Right ventricle myocardium inferior (tissue), 1 donor: ENCODE data around the gene NLRP1. TPM values are rescaled to one million over a fixed set of nuclear protein-coding genes. Genes with fewer than 3 reads are reported as not detected.

Source experiments
- ATAC-seq: fragments of 200-7000 bp; cut with Tn5 transposase; one replicate; pipeline ENCODE4 v1.9.1; 2020; ENCODE audit warnings: mild to moderate bottlenecking, moderate library complexity
- DNase-seq: peaks from one replicate; pipeline ENCODE4 v3.0.0; 2021; ENCODE audit errors: missing footprints
- intact Hi-C: fragments of 100-400 bp; cut with DNase I; formaldehyde crosslinking; loops from one replicate; pipeline ENCODE4 v1.11.0; 2022
- total RNA-seq: library from RNA; stranded (reverse); fragmentation: NEBNext Ultra II Directional; extraction: Animal tissue kit (Norgen Biotek cat#: 25700); gene quantifications from one replicate; pipeline ENCODE4 v1.2.1, GENCODE V29; 2021
- donor health status: DM: no; HTN: yes; CAD: no; lungs with severe emphysema.

The NLRP1 gene
- total RNA-seq, 1 donor from 2014 or later = 9.0 TPM

DNA sequence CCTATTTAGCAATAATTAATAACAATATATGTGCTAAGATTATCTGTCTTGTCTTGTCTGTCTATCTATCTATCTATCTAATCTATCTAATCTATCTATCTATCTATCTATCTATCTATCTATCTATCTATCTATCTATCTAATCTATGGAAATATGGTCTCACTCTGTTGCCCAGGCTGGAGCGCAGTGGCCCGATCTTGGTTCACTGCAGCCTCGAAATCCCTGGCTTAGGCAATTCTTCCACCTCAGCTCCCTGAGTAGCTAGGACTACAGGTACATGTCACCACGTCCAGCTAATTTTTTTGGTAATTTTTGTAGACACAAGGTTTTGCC lies 53.3 kb downstream of the NLRP1 start:
- ATAC-seq = no peak
- intact Hi-C loops = no loop called here
- no peak for DNase-seq

DNA sequence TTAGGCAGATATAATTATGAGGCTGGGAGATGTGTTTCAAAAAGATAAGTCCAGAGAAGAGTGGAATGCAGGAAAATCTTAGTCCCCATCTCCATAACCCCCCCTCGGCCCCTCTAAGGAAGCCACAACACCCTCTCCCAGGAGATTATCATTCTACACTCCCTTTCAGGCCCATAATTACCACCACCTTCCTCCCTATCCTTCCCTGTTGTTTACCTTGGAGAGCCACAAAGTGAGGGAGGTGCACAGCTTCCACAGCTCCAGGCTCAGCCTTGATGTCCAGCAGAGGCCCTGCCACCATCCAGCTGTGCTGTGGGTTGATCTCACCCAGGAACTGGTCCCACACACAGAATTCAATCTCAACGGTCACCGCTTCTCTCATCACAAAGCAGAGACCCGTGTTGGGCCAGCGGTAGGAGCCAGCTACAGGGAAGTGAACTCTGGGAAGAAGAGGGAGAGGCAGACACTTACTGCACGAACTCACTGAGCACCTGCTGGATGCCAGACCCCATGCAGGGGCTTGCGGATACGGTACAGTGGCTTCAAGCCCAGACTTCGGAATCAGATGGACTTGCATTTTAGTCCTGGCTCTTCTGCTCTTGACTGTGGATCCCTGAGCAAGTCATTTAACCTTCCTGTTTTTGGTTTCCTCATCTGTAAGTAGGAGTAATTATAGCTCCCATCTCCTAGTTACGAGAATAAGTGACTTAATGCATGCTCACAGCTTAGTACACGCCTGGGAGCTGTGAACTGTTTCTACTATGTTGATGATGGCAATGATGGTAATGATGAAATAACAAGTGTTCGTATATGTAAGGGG lies 53.8 kb downstream of the NLRP1 start:
- ATAC-seq (no peak), DNase-seq (no peak)
- intact Hi-C loops = no loop called here

DNA sequence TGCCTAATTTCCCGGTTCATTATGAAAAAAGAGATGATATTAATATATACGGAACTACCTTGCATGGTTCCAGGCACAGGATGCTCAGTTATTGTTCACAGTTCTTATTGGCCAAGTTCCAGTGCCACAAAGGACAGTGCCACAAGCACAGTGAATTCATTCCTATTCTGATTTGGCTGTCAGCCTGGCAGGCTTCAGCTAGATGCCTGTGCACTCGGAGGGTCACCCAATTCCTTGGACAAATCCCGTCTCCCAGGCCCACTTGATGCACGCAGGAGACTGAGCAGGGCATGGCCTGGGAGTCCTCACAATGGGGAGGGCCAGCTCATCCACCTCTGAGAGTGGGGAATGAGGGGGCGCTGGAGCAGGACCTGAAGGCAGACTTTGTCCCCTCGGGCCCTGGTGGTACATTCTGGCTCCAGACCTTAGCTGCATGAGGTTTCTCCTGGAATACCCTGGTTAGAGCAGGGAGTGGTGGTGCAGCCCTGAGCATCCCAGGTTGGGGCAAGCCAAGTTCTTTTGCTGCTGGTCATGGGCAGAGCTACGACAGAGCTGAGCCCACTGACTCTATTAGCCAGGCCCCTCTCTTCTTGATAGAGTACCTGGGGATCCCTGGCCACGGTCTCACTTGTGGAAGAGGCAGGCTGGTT lies 56.6 kb downstream of the NLRP1 start:
- intact Hi-C loops = no loop called here
- no peak for DNase-seq
- ATAC-seq = no peak

- no peak for DNase-seq
- ATAC-seq = peak; percentile 91
- intact Hi-C loops = no loop called here
Observed at GRCh38 chr17:5526821-5527598, 57.3 kb downstream of the NLRP1 start.

DNA sequence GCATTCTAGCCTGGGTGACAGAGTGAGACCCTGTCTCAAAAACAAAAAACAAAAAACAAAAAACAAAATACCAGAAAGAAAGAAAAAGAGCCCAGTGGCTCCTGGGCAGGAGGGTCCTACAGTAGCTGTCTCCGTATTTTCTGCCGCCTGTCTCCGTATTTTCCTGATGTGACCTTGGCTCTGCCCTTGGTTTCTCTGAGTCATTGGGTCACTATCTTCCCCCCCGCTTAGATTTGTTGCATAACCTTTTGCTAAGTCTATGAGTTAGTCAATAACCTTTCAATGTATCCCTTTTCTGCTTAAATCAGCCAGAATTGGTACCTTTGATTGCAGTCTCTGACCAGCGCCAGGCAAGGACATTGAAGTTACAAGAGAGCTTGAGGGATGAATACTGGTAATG lies 61.1 kb downstream of the NLRP1 start:
- no peak for ATAC-seq
- intact Hi-C loops = no loop called here

DNA sequence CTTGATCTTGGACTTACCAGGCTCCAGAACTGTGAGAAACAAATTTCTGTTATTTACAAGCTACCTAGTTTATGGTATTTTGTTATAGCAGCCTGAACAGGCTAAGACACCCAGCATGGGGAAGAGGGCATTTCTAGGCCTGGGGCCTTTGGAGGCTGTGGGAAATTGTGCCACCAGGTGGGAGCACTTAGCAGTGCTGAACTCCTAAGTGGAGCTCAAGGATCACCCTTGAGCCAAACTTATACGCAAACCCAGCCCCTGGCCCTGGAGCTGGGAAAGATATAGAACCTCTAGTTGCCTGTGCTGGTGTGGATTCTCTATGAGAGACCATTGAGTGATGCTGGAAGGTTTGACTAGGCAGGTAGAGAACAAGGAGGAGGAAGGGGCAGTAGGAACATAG lies 61.8 kb downstream of the NLRP1 start:
- intact Hi-C loops = no loop called here
- DNase-seq = no peak
- ATAC-seq = no peak

More for the DNA sequence above, 61.1 kb downstream of the NLRP1 start:
- no peak for DNase-seq

DNA sequence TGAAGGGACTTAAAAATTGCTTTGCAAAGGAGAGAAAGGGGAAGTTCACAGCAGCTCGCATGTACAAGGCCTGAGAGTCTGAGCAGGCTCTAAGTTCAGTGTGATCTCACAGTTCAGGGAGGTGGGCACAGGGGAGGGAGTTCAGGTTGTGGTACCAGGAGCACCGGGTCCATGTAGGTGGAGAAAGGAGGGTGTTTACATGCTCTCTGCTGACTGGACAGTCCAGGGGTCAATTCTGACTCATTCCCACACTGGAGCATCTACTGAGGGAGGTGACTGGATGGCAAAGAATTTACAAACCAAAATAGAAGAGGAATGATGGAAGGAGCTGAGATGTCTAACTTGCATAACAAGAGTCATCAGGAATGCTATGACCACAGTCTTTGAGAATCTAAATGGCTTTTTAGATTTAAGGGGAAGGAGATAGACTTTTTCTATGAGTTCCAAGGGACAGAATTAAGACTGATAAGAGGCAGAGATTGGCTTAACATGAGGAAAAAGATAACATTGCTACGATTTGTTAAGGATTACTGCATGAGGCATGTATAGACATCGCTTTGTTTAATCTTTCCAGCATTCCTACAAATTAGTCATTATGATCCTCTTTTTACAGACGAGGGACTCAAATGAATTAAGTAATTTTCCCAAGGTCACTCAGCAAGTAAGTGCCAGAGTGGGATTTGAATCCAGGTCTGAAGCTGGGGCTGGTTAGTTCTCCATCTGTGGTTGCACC lies 68.1 kb downstream of the NLRP1 start:
- ATAC-seq (no peak), DNase-seq (no peak)
- intact Hi-C loops = no loop called here

DNA sequence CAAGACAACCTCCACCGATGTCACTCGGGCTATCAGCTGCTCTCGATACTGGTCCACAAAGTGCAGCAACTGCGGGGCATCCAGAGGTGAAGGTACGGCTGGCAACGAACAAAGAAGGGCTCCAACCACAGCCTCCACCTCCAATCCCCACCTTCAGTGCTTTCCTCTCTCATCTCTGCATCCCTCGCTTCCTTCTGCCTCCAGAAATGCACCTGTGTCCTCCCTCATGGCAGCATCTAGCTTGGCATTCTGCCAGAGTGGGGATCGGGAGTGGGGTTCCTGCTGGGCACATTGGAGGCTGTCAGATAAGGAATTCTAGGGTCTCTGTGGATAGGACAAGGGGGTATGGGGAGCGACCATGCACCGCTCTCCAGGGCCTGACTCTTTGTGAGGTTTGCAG lies 69.3 kb downstream of the NLRP1 start:
- DNase-seq (no peak), ATAC-seq (no peak)
- intact Hi-C loops = no loop called here

GRCh38 chr17:5513628-5514027 lies 70.7 kb downstream of the NLRP1 start:
- DNase-seq (no peak), ATAC-seq (no peak)
- intact Hi-C loops = no loop called here

GRCh38 chr17:5511401-5512225 lies 72.7 kb downstream of the NLRP1 start:
- DNase-seq (no peak), ATAC-seq (no peak)
- intact Hi-C loops = no loop called here

DNA sequence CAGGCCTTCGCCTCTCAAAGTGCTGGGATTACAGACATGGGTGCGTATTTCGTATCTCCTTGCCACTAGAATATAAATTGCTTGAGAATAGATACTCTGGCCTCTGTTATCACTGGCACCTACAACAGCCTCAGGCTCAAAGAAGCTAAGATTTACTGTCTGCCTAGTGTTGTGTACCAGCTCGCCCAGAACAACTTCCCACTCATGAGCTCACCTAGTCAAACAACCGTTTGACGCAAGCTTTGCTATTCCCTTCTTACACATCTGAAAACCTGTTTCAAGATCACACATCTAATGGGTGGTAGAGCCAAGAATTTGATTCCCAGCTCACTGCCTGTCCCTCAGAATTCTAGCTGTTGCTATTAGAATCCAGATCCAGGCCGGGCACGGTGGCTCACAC lies 73.5 kb downstream of the NLRP1 start:
- no peak for ATAC-seq
- intact Hi-C loops = no loop called here
- no peak for DNase-seq

DNA sequence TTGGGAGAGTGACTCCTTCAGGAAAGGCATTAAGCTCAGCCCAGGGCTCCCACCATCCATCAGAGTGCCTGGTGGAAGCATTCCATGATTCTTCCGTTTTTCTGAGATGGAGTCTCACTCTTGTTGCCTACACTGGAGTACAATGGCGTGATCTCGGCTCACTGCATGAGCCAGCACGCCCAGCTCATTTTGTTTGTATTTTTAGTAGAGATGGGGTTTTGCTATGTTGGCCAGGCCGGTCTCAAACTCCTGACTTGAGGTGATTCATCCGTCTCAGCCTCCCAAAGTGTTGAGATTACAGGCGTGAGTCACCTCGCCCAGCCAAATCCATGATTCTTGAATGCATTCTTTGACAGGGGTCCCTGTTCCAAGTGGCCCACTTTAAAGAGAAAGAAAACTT lies 74.8 kb downstream of the NLRP1 start:
- no peak for ATAC-seq
- no peak for DNase-seq
- intact Hi-C loops = no loop called here

DNA sequence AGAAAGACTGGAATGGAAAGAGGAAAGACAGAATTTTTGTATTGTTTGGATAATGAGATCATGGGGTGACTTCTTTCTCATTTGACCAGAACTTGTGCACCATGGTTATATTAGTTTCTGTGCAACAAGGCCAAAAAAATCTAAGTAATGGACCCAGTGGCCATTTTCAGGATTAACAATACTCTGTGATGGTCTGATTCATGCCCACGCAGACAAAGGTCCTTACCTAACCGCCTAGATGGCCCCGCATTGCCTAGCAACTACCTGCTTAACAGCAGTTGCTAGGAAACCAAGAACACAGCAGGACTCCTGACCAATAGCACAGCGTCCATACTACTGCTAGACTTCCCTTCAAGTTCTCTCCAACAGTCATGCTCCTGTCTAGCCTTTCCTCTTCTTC lies 75.5 kb downstream of the NLRP1 start:
- ATAC-seq (no peak), DNase-seq (no peak)
- intact Hi-C loops = no loop called here

DNA sequence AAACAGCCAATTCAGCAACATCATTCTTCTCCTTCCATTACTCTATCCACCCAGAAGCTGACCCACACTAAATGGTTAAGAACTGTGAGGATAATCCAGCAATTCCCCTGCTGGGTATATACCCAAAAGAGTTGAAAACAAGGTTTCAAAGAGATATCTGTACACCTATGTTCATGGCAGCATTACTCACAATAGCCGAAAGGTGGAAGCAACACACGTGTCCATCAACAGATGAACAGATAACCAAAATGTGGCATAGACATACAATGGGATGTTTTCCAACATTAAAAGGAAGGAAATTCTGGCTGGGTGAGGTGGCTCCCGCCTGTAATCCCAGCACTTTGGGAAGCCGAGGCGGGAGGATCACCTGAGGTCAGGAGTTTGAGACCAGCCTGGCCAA lies 78.0 kb downstream of the NLRP1 start:
- no peak for DNase-seq
- intact Hi-C loops = no loop called here
- no peak for ATAC-seq

GRCh38 chr17:5502552-5502951 lies 81.8 kb downstream of the NLRP1 start:
- intact Hi-C loops = no loop called here
- ATAC-seq (no peak), DNase-seq (no peak)

DNA sequence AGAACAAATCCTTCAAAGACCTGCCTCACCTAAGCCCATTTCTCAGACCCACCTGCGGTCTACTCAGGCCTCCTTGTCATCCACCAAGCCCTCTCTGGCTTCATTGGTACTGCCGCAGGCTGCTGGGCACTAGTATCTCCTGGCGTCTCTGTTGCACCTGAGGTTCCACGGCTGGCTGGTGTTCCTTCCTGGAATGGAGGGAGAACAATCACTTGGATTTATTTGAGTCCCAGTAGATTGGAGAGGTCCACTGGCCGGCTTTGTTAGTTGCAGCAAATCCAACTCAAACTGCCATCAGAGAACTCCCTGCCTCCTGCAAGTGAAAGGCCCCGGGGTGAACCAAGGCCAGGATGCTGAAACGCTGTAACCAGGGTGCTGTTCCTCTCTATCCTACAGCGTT lies 82.6 kb downstream of the NLRP1 start:
- DNase-seq = no peak
- intact Hi-C loops = no loop called here
- ATAC-seq = no peak

DNA sequence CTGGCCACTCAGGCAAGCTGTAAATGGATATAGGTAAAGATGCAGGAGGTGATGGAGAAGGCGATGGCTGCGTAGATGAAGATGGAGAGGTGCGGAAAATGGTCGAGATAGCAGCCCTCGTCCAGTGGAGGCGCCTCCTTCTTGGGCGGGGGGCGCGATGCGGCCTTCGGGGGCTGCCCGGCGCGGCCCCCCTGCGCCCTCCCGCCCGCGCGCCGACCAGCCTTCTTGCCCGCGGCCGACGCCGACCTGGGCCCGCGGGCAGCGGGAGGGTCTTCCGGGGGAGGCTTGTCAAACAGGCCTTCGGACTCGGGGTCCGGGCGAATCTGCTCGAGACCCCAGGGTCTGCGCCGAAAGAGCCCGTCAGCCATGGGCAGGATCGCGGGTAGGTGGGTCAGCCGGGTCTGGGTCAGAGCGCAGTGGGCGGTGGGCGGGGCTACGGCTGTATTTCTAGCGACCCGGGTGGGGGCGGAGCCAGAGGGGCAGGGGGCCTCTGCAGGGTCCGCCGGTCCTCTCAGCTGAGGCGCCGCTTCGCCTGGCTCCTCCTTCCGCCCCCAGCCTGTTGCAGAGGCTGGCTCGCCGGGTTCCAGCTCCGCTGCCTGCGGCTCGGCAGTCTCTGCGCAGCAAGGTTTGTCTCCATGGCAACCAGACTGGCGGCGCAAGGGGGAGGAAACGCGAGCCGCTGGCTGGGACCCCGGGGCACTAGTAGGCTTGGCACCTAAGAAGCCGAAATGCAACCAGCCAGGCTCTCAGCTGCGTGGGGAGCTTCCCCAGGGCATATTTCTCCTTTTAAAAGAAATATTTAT lies 83.5 kb downstream of the NLRP1 start:
- DNase-seq = peak; percentile 86
- intact Hi-C loops = no loop called here
- peak; percentile 69 for ATAC-seq

DNA sequence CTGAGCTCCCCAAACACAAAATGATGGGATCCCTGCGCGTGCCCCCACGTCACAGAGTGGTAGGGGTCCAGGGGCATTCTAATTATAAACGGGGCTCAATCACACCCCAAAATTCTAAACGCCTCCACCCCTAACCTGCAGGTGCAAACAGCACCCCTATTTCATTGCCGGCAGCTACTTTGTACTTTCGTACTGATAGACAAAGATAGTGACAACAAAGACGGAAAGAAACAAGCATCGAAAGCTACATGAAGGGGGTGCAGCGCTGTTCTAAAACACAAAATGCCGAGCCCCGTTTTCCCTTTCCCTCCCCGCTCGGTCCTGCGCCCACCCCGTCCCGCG lies 84.1 kb downstream of the NLRP1 start:
- DNase-seq (no peak), ATAC-seq (no peak)
- intact Hi-C loops = no loop called here
